SU-DHL-6 (cell line): ENCODE measurements around the gene VSX1.

Experiments
- CTCF ChIP-seq: fragments of 200-600 bp; sonication (generic); IDR thresholded peaks from one replicate; pipeline ENCODE4 v1.5.1; 2017; ENCODE audit warnings: antibody characterized with exemption, mild to moderate bottlenecking, low read length, moderate library complexity; ENCODE audit not compliant: insufficient read depth, poor library complexity, severe bottlenecking
- EZH2phosphoT487 ChIP-seq: fragments of 200-600 bp; sonication (generic), shearing (Covaris generic); conservative IDR thresholded peaks from 2 replicates; pipeline ENCODE4 v1.6.1; 2018; ENCODE audit warnings: mild to moderate bottlenecking, antibody characterized with exemption, low read length, moderate library complexity, mixed read lengths

GRCh38 chr20:25076731-25077609 is 5.0 kb downstream of the VSX1 start:
- TF ChIP-seq CTCF (no peak), EZH2phosphoT487 (no peak)
